ENCODE data around the gene SORCS2. TPM values are rescaled to one million over a fixed set of nuclear protein-coding genes. Genes with fewer than 3 reads are reported as not detected.

The SORCS2 gene
- total RNA-seq, 1 donor = 0.27 TPM

DNA sequence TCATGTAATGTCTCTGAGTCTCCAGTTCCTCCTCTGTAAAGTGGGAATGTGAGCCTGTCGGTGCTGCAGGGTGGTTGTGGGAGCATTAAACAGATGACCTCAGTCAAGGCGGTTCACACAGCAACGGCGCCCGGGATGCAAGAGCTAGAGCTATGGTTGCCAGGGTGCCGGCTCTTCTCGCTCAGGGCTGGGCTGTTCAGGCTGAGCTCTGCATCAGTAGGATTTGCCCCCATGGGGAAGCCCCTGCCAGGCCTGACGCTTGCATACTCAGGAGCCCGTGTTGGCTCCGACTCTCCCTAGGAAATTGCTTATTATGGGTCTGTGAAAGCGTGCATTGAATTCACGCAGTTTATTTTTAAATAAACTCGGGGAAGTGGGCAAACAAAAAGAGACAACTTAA, 175.1 kb downstream of the SORCS2 start:
- H3K4me3 ChIP-seq (ENCODE audit: low read depth, low read length) = no peak overlapping the region
- TF ChIP-seq, protein P1, sequence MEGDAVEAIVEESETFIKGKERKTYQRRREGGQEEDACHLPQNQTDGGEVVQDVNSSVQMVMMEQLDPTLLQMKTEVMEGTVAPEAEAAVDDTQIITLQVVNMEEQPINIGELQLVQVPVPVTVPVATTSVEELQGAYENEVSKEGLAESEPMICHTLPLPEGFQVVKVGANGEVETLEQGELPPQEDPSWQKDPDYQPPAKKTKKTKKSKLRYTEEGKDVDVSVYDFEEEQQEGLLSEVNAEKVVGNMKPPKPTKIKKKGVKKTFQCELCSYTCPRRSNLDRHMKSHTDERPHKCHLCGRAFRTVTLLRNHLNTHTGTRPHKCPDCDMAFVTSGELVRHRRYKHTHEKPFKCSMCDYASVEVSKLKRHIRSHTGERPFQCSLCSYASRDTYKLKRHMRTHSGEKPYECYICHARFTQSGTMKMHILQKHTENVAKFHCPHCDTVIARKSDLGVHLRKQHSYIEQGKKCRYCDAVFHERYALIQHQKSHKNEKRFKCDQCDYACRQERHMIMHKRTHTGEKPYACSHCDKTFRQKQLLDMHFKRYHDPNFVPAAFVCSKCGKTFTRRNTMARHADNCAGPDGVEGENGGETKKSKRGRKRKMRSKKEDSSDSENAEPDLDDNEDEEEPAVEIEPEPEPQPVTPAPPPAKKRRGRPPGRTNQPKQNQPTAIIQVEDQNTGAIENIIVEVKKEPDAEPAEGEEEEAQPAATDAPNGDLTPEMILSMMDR (IDR thresholded peaks at IDR 0.05; ENCODE audit: insufficient read depth, low read length) = no peak
- no peak for DNase-seq (ENCODE audit: low read depth)

DNA sequence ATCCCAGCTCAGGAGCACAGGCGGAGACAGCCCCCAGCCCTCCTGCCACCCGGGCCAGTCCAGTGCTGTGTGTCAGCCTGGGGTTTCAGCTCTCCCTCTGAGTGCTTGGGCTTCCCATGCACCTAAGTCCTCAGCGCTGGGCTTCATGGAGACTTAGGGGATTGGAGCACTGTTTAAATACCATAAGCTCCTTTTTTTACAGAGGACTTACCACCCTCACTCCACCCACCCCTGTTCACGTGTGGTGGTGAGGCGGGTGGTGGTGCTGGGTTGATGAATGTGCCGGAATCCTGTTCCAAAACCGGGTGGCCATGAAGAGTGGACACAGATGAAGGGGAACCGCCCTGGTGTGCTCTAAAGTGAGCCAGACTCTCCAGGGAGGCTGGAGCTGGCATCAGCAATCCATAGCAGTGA, 175.5 kb downstream of the SORCS2 start:
- no peak for DNase-seq (ENCODE audit: low read depth)
- no peak overlapping the region for H3K4me3 ChIP-seq (ENCODE audit: low read depth, low read length)
- TF ChIP-seq, protein P1 (IDR thresholded peaks at IDR 0.05; ENCODE audit: insufficient read depth, low read length) = no peak

DNA sequence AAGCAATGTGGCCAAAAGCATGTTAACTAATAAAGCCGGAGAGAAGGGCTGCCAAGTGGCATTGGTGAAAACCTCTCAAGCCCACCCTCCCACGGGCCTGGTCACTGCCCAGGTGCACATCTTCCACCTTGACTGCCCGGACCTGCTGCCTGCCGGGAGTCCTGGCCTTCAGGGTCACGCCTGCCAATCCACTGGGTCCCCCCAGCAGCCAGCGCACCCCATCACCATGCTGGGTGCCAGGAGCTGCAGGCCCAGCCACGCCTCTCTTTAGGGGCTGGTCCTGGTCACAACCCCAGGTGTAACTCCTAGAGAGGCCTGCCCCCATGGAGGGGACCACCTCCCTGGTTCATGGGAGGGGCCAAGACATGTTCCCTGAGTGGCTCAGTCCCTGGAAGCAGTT, 176.0 kb downstream of the SORCS2 start:
- no peak for DNase-seq (ENCODE audit: low read depth)
- H3K4me3 ChIP-seq (ENCODE audit: low read depth, low read length) = no peak overlapping the region
- TF ChIP-seq, protein P1 (IDR thresholded peaks at IDR 0.05; ENCODE audit: insufficient read depth, low read length) = no peak

- TF ChIP-seq, protein P1 (IDR thresholded peaks at IDR 0.05; ENCODE audit: insufficient read depth, low read length) = no peak
- no peak for DNase-seq (ENCODE audit: low read depth)
- H3K4me3 ChIP-seq (ENCODE audit: low read depth, low read length) = no peak overlapping the region
These were observed 177.2 kb downstream of the SORCS2 start for GRCh38 chr4:7369511-7369910.

DNA sequence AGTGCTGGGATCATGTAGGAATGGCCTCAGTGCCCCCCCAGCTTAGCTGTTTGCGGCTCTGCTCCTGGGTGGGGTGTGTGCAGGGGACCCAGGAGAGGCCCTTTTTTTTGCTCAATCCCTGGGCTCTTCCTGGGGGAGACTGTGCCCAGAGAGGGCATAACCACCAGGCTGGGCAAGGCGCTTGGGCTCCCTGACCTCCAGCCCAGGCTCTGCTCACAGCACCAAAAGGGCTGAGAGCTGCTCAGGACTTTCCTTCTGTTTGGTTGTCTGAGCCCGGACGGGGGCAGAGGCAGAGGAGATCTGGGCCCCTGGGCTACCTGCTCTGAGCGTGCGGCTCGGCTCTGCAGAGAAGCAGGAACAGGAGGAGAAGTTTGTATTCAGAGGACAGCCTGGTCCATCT, 177.7 kb downstream of the SORCS2 start:
- TF ChIP-seq, protein P1 (IDR thresholded peaks at IDR 0.05; ENCODE audit: insufficient read depth, low read length) = no peak
- no peak overlapping the region for H3K4me3 ChIP-seq (ENCODE audit: low read depth, low read length)
- no peak for DNase-seq (ENCODE audit: low read depth)

DNA sequence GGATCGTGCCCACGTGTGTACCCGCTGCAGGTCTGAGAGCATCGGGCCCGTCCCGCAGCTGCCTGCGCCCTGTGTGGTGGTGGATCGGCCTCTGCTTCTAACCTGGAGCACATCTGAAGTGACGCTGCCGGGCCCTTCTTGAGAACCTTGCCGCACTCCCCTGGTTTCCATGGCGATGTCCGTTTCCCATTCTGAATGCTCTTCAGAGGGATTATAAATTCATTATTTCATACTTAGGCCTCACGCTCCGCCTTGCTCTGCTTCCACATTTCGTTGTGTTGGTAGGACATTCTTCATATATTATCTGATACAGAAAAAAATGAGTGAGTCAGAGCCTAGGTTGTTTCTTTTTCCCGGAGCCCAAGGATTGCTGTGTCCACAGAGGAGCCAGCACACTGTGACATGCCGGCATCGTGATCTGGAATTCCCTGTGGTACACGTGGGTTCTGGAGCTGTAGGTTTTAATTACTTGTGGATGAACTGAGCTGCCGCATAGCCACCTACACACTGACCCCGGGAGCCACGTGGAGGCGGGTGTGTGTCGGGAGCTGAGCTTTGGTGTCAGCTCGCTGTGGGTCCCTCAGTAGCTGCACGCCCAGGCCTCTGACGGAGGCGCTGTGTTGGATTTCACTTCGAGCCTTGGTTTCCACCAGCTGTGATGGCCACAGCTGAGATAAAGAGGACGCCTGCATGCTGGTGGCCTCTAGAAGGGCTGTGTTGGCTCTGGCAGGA, 179.0 kb downstream of the SORCS2 start:
- no peak overlapping the region for H3K4me3 ChIP-seq (ENCODE audit: low read depth, low read length)
- DNase-seq (ENCODE audit: low read depth) = no peak
- TF ChIP-seq, protein P1 (IDR thresholded peaks at IDR 0.05; ENCODE audit: insufficient read depth, low read length) = no peak

GRCh38 chr4:7372673-7373072, 180.3 kb downstream of the SORCS2 start:
- no peak for DNase-seq (ENCODE audit: low read depth)
- TF ChIP-seq, protein P1 (IDR thresholded peaks at IDR 0.05; ENCODE audit: insufficient read depth, low read length) = no peak
- no peak overlapping the region for H3K4me3 ChIP-seq (ENCODE audit: low read depth, low read length)
